HFFc6 (cell line): ENCODE results near the gene TAF4. TPM values are rescaled to one million over a fixed set of nuclear protein-coding genes. Genes with fewer than 3 reads are reported as not detected.
A peak's percentile ranks its signal among the peaks of the same experiment; 100 is the strongest.

Experiments used
- DNase-seq: peaks from one replicate; pipeline ENCODE4 v3.0.0-alpha.2; 2018
- H3K27ac Mint-ChIP-seq: 2 replicates; pipeline ENCODE4 v1.8.0; 2020; ENCODE audit warnings: mild to moderate bottlenecking, mixed read lengths
- H3K27me3 Mint-ChIP-seq: 2 replicates; pipeline ENCODE4 v1.8.0; 2021; ENCODE audit warnings: mild to moderate bottlenecking, moderate library complexity, mixed read lengths; ENCODE audit not compliant: insufficient read depth
- H3K36me3 Mint-ChIP-seq: 2 replicates; pipeline ENCODE4 v1.8.0; 2021; ENCODE audit warnings: low read depth, mixed read lengths
- H3K4me1 Mint-ChIP-seq: 2 replicates; pipeline ENCODE4 v1.8.0; 2020; ENCODE audit warnings: low read depth, mixed read lengths
- H3K4me3 Mint-ChIP-seq: 2 replicates; pipeline ENCODE4 v1.8.0; 2020; ENCODE audit warnings: mild to moderate bottlenecking, moderate library complexity, mixed read lengths
- H3K9me3 Mint-ChIP-seq: 2 replicates; pipeline ENCODE4 v1.8.0; 2020; ENCODE audit warnings: mild to moderate bottlenecking, mixed read lengths
- total RNA-seq, 6 experiments: library from RNA; stranded (reverse); fragmentation: NEBNext Ultra II Directional; extraction: Animal tissue kit (Norgen Biotek cat#: 25700); gene quantifications; 2 replicates in 1 of 6; 3 replicates in 5 of 6; pipeline ENCODE4 v1.2.3, GENCODE V29; 2021
- TF ChIP-seq, protein P1 (sequence below): fragments of 200-600 bp; sonication (generic); IDR thresholded peaks from 2 replicates; pipeline ENCODE4 v1.5.0; 2021; ENCODE audit warnings: antibody characterized with exemption, mild to moderate bottlenecking

TAF4 gene
- total RNA-seq, 6 experiments from 2014 or later: 9.4 to 11.7 (median 9.9) TPM

DNA sequence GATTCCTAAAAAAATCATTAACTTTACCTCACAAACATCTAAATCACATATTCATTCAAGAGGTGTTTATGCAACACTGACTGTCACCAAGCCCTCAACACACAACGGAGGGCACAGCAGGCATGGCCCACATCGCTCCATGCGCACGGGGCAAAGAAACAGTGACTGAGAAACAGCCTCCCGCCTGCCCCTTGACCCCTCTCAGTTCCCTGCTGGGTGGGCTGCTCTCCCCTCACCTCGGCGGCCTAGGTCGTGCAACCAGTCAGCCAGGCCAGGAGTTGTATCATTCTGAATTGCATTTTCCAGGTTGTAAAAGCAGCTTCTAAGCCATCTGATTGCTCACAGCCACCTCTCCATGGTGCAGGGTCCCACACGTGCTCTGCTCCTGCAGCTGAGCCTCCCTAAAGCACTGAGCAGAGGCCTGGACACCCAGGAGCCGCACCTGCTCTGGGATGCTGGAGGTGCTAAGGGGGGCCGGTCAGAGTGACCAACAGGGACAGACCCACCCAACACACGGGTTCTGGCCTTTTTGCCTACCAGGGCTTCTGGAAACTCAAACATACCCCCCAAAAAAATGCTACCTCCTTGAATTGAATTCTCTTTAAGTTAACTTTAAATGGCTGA, 37.9 kb downstream of the TAF4 start:
- no peaks in the 10 kb centered on the region; the same call in 1 of the 2 replicates for H3K27me3 Mint-ChIP-seq
- TF ChIP-seq, protein P1, sequence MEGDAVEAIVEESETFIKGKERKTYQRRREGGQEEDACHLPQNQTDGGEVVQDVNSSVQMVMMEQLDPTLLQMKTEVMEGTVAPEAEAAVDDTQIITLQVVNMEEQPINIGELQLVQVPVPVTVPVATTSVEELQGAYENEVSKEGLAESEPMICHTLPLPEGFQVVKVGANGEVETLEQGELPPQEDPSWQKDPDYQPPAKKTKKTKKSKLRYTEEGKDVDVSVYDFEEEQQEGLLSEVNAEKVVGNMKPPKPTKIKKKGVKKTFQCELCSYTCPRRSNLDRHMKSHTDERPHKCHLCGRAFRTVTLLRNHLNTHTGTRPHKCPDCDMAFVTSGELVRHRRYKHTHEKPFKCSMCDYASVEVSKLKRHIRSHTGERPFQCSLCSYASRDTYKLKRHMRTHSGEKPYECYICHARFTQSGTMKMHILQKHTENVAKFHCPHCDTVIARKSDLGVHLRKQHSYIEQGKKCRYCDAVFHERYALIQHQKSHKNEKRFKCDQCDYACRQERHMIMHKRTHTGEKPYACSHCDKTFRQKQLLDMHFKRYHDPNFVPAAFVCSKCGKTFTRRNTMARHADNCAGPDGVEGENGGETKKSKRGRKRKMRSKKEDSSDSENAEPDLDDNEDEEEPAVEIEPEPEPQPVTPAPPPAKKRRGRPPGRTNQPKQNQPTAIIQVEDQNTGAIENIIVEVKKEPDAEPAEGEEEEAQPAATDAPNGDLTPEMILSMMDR: no peak
- no peaks in the 10 kb centered on the region for H3K36me3 Mint-ChIP-seq
- H3K4me3 Mint-ChIP-seq: no peak overlapping the region
- no peak overlapping the region for H3K27ac Mint-ChIP-seq
- H3K4me1 Mint-ChIP-seq: peaks cover 35% of the 10 kb centered on the region
- H3K9me3 Mint-ChIP-seq: no peaks in the 10 kb centered on the region
- DNase-seq: no peak

DNA sequence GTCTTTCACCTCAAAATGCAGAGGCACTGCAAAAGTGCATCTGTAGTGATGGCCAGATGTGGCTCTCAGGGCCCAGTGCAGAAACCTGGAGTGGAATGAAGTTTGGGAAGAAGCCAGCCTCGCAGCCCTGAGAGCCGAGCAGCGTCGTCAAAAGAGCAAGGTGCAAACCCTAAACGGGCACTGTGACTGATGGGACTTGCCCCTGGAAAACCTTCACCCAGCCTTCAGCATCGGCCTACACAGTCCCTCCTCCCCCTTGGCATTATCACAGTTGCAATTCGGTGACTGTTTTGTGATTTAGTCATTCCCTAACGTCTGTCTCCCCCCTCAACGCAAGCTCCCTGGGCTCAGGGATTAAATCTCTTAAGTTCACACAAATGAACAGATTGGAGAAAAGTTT, 38.6 kb downstream of the TAF4 start:
- no peaks in the 10 kb centered on the region for H3K27me3 Mint-ChIP-seq
- DNase-seq: no peak
- TF ChIP-seq, protein P1: no peak
- H3K4me1 Mint-ChIP-seq: peaks cover 28% of the 10 kb centered on the region
- H3K36me3 Mint-ChIP-seq: no peaks in the 10 kb centered on the region
- H3K4me3 Mint-ChIP-seq: no peak overlapping the region
- H3K27ac Mint-ChIP-seq: no peak overlapping the region; the same call in 1 of the 2 replicates
- no peaks in the 10 kb centered on the region for H3K9me3 Mint-ChIP-seq

DNA sequence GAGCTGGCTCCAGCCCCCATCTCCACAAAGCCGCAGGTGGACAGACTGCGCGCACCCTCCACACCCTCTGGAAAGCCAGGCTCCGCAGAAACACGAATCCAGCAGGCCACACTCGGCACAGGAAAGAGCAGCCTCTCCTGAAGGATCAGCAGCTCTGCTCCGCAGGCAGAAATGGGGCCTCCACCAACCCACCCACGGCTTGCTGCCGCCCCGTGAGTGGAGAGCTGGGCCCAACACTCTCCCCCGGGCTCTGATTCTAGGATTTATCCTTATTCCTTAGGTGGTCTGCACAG, 39.2 kb downstream of the TAF4 start:
- Mint-ChIP-seq H3K4me1 (peaks cover 28% of the 10 kb centered on the region), H3K4me3 (no peak overlapping the region), H3K27me3 (no peaks in the 10 kb centered on the region), H3K9me3 (no peaks in the 10 kb centered on the region), H3K27ac (no peak overlapping the region), H3K36me3 (no peaks in the 10 kb centered on the region)
- TF ChIP-seq, protein P1: no peak
- DNase-seq: no peak

DNA sequence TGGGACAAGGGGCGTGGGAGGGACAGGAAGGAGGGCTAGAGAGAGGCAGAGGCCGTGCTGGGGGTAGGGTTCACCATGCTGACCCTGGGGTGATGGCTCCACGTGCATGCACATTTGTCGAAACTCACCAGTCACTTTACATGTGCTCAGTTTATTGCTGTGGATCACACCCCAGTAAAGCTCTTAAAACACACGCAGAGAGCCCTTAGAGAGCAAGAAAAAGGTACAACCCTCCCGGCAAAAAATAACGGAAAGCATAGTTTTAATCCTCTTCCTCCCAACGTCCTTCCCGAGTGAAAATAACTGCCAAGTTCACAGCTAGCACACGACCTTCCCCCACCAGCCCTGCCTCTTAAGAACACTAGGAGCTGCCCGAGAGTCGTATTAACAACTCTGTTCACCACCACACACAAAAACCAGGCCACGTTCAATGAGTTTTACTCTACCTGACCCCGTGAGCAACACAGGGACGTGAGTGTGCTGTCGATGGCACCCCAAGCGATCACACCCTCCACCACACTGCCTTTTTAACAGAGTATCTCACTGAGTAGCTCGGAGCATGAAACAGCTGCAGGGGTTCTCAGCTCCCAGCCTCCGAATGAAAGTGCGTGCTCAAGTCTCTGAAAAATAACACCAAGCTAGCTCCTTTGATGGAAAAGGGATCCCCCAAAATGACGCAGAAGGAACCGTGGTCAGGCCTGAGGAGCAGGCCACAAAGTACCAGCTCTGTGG, 39.7 kb downstream of the TAF4 start:
- Mint-ChIP-seq H3K4me3 (peak overlapping the region; percentile 1; the same call in 1 of the 2 replicates), H3K27ac (peak overlapping the region; percentile 29; the same call in 1 of the 2 replicates), H3K9me3 (no peaks in the 10 kb centered on the region), H3K4me1 (peaks cover 28% of the 10 kb centered on the region), H3K27me3 (no peaks in the 10 kb centered on the region), H3K36me3 (no peaks in the 10 kb centered on the region)
- peak; percentile 65 for DNase-seq
- TF ChIP-seq, protein P1: peak; percentile 67

DNA sequence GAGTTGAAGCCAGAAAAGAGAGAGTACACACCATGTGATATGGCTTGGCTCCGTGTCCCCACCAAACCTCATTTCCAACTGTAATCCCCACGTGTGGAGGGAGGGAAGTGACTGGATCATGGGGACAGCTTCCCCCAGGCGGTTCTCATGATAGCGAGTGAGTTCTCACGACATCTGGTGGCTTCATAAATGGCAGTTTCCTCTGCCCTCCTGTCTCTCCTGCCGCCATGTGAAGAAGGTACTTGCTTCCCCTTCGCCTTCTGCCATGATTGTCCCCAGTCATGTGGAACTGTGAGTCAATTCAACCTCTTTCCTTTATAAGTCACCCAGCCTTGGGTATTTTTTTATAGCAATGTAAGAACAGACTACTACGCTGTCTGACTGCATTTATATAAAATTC, 40.3 kb downstream of the TAF4 start:
- H3K4me1 Mint-ChIP-seq: peaks cover 28% of the 10 kb centered on the region
- H3K4me3 Mint-ChIP-seq: 0 out of 2 replicates have a peak overlapping the region, but pooled peaks have one; percentile 1
- TF ChIP-seq, protein P1: no peak
- no peaks in the 10 kb centered on the region for H3K36me3 Mint-ChIP-seq
- DNase-seq: peak; percentile 4
- peak overlapping the region; percentile 29; the same call in 1 of the 2 replicates for H3K27ac Mint-ChIP-seq
- H3K9me3 Mint-ChIP-seq: no peaks in the 10 kb centered on the region
- no peaks in the 10 kb centered on the region for H3K27me3 Mint-ChIP-seq
